GM12878 (cell line): ENCODE results near the gene RBAK. TPM values are rescaled to one million over a fixed set of nuclear protein-coding genes. Genes with fewer than 3 reads are reported as not detected.
"Not testable (repeated sequence)": the region's sequence is repeated elsewhere in the genome, so short reads cannot be mapped to it uniquely, and the experiment has no call there.

Source experiments
- ATAC-seq: fragments of 200-7000 bp; cut with Tn5 transposase; 3 replicates; pipeline ENCODE4 v1.9.1; 2020; ENCODE audit warnings: mild to moderate bottlenecking, moderate library complexity
- BruUV-seq: library from RNA; stranded (reverse); fragments of 400-500 nt; replicated peaks from 2 replicates; lab custom pipeline; 2021; lab: Mats Ljungman, UMichigan
- CTCF ChIA-PET: fragments of 300-600 bp; sonication (Branson Sonifier 250); formaldehyde crosslinking; extraction: SDS; loops from one replicate; lab custom pipeline; 2021; ENCODE audit warnings: inconsistent platforms; lab: Yijun Ruan, JAX
- POLR2A ChIA-PET: fragments of 350-600 bp; formaldehyde crosslinking; extraction: SDS; loops from one replicate; lab custom pipeline; 2021; ENCODE audit warnings: inconsistent platforms; lab: Charles Lee
- RAD21 ChIA-PET: fragments of 300-600 bp; sonication (Branson Sonifier 250); formaldehyde crosslinking; loops from one replicate; lab custom pipeline; 2023; ENCODE audit warnings: antibody characterized with exemption; ENCODE audit not compliant: unreplicated experiment; lab: Charles Lee
- SMC1A ChIA-PET: fragments of 300-600 bp; sonication (Branson Sonifier 250); formaldehyde crosslinking; loops from one replicate; lab custom pipeline; 2023; ENCODE audit not compliant: unreplicated experiment, uncharacterized antibody; lab: Charles Lee
- DNase-seq: peaks from one replicate; pipeline ENCODE4 v3.0.0-alpha.2; 2011; ENCODE audit warnings: low read depth, low spot score
- FAIRE-seq: peaks from 3 replicates; lab custom pipeline; 2011; peaks lifted over from hg19 to GRCh38; lab: Jason Lieb, UNC
- H2AFZ ChIP-seq: 2 replicates; pipeline ENCODE4 v1.6.0; 2011; ENCODE audit warnings: low read depth, low read length, control low read depth; ENCODE audit not compliant: control insufficient read depth
- H3K27ac ChIP-seq: 2 replicates; pipeline ENCODE4 v1.5.1; 2011; ENCODE audit warnings: control low read depth; ENCODE audit not compliant: control insufficient read depth, insufficient read depth
- H3K27me3 ChIP-seq, 2 experiments: replicated peaks in 1 of 2; 2 replicates each; pipeline versions ENCODE4 v1.6.0 to v1.6.1; 2011; ENCODE audit warnings: low read length in 1 of 2; ENCODE audit not compliant: control insufficient read depth in 2 of 2, insufficient read depth in 2 of 2
- H3K36me3 ChIP-seq, 2 experiments: 2 replicates each; pipeline ENCODE4 v1.5.1; 2011; ENCODE audit warnings: low read length in 1 of 2; ENCODE audit not compliant: control insufficient read depth in 2 of 2, insufficient read depth in 2 of 2
- H3K4me1 ChIP-seq: 2 replicates; pipeline ENCODE4 v1.6.1; 2011; ENCODE audit warnings: mild to moderate bottlenecking, low read length, moderate library complexity, mixed read lengths; ENCODE audit not compliant: control insufficient read depth, insufficient read depth
- H3K4me2 ChIP-seq: 2 replicates; pipeline ENCODE4 v1.6.0; 2011; ENCODE audit warnings: control low read depth; ENCODE audit not compliant: control insufficient read depth, insufficient read depth
- H3K4me3 ChIP-seq: fragments of 200-600 bp; sonication (generic); 2 replicates; pipeline ENCODE4 v1.5.1; 2016
- H3K79me2 ChIP-seq: 2 replicates; pipeline ENCODE4 v1.6.0; 2011; ENCODE audit warnings: low read length; ENCODE audit not compliant: control insufficient read depth, insufficient read depth
- H3K9ac ChIP-seq: 2 replicates; pipeline ENCODE4 v1.8.0; 2011; ENCODE audit warnings: low read length, control low read depth, mixed read lengths; ENCODE audit not compliant: control insufficient read depth, insufficient read depth
- H3K9me3 ChIP-seq: replicated peaks from 3 replicates; pipeline ENCODE4 v1.5.1; 2011; ENCODE audit warnings: mild to moderate bottlenecking, low read length; ENCODE audit not compliant: control insufficient read depth, insufficient read depth
- H4K20me1 ChIP-seq: 2 replicates; pipeline ENCODE4 v1.6.0; 2011; ENCODE audit not compliant: control insufficient read depth, insufficient read depth
- MYC ChIP-seq: IDR thresholded peaks from 2 replicates; pipeline ENCODE4 v1.6.1; 2011; ENCODE audit warnings: mild to moderate bottlenecking, low read length, moderate library complexity, inconsistent platforms; ENCODE audit not compliant: insufficient read depth, insufficient replicate concordance, insufficient read length, severe bottlenecking
- SMAD1 ChIP-seq: fragments of 450-650 bp; IDR thresholded peaks from 2 replicates; pipeline ENCODE4 v1.6.1; 2018; ENCODE audit warnings: mild to moderate bottlenecking, low read depth; ENCODE audit not compliant: partially characterized antibody
- TBL1XR1 ChIP-seq: IDR thresholded peaks from 2 replicates; pipeline ENCODE4 v1.6.1; 2012; ENCODE audit warnings: low read depth, low read length, improper control_type of control experiment
- WGBS: methylation state at CpG from one replicate; pipeline ENCODE4 v1.1.6; 2016; ENCODE audit warnings: low lambda C conversion rate; ENCODE audit not compliant: insufficient replicate concordance, insufficient coverage; ENCODE audit errors: missing lambda C conversion rate; 5-methylcytosine and 5-hydroxymethylcytosine counted together
- in situ Hi-C: fragments of 300-500 bp; cut with MboI; formaldehyde crosslinking; loops from 9 replicates; pipeline ENCODE4 v1.14.3; 2018; ENCODE audit warnings: mixed read lengths
- intact Hi-C: fragments of 100-400 bp; cut with micrococcal nuclease; formaldehyde crosslinking; loops from one replicate; pipeline ENCODE4 v1.14.2; 2022; ENCODE audit not compliant: unreplicated experiment
- polyA plus RNA-seq, 11 experiments: library from polyadenylated mRNA; depleted of rRNA in 4 of 11; unstranded in 6 of 11; stranded (reverse) in 5 of 11; fragments of >200 nt; fragmentation: Nextera tagmentation in 4 of 11; fragmentation: Illumina TruSeq in 1 of 11; extraction: Ambion mirVana in 4 of 11; extraction: Trizol in 1 of 11; gene quantifications; 1 replicate in 1 of 11; 2 replicates in 10 of 11; pipeline versions ENCODE4 v1.2.1 to v1.2.3, GENCODE V29; 2011 to 2016; ENCODE audit warnings: inconsistent platforms in 2 of 11, missing spikeins in 2 of 11, low read depth in 1 of 11
- total RNA-seq, 4 experiments: library from RNA; depleted of rRNA in 3 of 4; stranded (reverse); fragments of >200 nt in 3 of 4; fragmentation: Illumina TruSeq in 1 of 4; extraction: Trizol in 1 of 4; gene quantifications; 2 replicates each; pipeline versions ENCODE4 v1.2.1 to v1.2.3, GENCODE V29; 2013 to 2021

RBAK gene
- total and polyA plus RNA-seq, 10 of the 15 experiments (the other 5 are each of a cell fraction or from before 2014, with no cell fraction given) = 1.9 to 10.2 (median 5.9) TPM

DNA sequence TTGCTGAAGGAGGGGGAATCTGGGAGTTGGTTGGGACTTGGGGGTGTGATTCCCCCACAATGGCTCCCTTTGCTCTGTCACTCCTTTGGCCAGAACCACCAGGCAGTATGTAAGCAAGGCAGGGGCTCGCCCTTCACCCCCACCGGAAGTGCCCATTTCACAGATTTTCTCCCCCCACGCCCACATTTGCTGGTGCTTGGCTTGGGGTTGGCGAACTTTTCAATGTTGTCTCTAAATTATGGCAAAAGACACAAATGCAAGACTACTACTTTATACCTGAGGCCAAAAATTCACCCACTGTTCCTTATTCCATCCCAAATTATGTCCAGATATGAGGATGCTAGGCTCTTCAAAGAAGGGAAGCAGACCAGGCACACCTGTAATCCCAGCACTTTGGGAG, 24.5 kb downstream of the RBAK start (continued):
- no peak for TF ChIP-seq SMAD1

DNA sequence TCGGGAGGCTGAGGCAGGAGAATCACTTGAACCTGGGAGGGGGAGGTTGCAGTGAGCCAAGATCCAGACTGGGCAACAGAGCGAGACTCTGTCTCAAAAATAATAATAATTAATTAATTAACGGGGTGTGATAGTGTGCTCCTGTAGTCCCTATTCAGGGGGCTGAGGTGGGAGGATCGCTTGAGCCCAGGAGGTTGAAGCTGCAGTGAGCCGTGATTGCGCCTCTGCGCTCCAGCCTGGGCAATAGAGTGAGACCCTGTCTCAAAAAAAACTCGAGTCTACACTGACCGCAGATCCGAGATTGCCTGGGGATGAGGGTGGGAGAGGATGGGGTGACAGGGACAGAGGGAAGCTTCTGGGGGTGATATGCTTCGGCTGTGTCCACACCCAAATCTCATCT, 29.5 kb downstream of the RBAK start:
- FAIRE-seq, CTCF ChIA-PET, H3K9ac ChIP-seq, H3K4me1 ChIP-seq, SMC1A ChIA-PET, DNase-seq, H3K36me3 ChIP-seq, POLR2A ChIA-PET, BruUV-seq, intact Hi-C loops, H2AFZ ChIP-seq, H3K27me3 ChIP-seq, ATAC-seq, H3K79me2 ChIP-seq, H3K4me2 ChIP-seq, H3K27ac ChIP-seq, H4K20me1 ChIP-seq, RAD21 ChIA-PET, H3K9me3 ChIP-seq, H3K4me3 ChIP-seq: not testable (repeated sequence)
- in situ Hi-C loops = loop anchor here (25.0 kb wide), 1 partner anchor 463 kb away; no protein-coding TSS in a partner anchor
- 52% methylated on average over 11 of the region's 11 CpGs for WGBS

DNA sequence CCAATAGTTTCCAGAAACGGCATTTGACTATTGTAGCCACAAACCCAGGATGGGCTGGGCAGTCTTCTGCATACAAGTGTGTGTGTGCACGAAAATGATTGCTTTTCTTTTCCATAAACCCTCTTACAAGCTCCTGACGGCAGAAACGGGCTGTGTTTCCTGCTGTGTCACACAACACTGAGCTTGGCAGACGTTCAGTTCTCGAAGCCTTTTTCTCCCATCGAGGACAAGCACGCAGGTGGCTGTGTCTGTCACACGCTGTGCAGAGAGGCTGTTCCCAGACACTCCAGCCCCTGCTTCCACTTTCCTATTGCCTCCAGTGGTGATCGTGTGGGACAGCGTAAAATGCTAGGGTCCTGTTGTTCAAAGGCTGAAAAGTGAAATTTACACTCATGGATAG, 32.1 kb downstream of the RBAK start:
- Histone ChIP-seq H3K9me3 (no peaks in the 10 kb centered on the region), H3K4me2 (no peak overlapping the region; the same call in 1 of the 2 replicates), H2AFZ (no peak overlapping the region), H3K36me3 (no peaks in the 10 kb centered on the region), H4K20me1 (no peaks in the 10 kb centered on the region), H3K27me3 (no peaks in the 10 kb centered on the region), H3K4me1 (no peaks in the 10 kb centered on the region), H3K4me3 (no peak overlapping the region), H3K79me2 (no peaks in the 10 kb centered on the region), H3K9ac (no peak overlapping the region), H3K27ac (no peak overlapping the region)
- ChIA-PET RAD21 (no interaction called here), CTCF (no interaction called here), POLR2A (no interaction called here), SMC1A (no interaction called here)
- DNase-seq = no peak
- intact Hi-C loops (no loop called here), in situ Hi-C loops (loop anchor here (25.0 kb wide), 1 partner anchor 465 kb away; no protein-coding TSS in a partner anchor)
- TF ChIP-seq MYC (no peak), TBL1XR1 (no peak)
- no TSS peak for BruUV-seq
- ATAC-seq = no peak
- 2% methylated on average over 11 of the region's 11 CpGs for WGBS
- FAIRE-seq = no peak
